ENCODE results near the gene ZNF324. TPM values are rescaled to one million over a fixed set of nuclear protein-coding genes. Genes with fewer than 3 reads are reported as not detected.

Gene ZNF324
- total and polyA plus RNA-seq, 9 of the 15 experiments (the other 6 are each of a cell fraction or from before 2014, with no cell fraction given) = 0.92 to 16.4 (median 5.3) TPM

DNA sequence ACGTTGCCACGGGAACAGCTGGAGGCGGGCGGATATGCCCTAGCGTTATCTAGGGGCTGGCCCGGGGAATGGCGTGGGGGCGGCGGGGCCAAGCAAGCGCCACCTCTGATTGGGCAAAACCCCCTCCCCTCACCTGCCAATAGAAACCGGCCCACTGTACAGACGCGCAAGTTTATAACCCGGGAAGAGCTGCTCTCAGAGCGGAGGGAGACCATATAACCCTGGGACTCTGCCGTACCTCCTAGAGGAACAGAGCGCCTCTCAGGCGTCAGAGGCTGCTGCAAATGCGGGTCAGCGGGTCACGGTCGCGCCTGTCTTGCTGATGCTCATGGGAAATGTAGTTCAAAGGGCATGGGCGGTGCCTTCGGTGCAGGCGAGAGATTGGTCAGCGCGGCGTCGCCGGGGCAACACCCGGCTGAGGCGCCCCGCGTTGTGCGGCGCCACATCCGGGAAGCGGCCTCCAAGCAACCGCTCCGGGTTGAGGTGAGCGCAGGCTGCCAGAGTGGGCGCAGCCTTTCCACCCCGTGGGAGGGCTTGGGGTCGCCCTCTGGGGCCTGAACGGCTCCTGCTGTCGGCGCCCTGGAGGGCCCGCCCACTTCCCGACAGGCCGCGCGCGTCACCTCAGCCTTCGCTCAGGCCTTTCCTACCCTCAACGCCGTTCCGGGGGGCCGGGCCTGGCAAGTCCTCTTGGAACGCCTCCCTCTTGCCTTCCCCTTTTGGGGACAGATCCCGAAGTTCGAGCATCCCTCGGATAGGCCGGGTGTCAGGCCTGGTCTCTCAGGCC, 9.0 kb downstream of the ZNF324 start, which contains the start of gene ZNF446 (continued):
- peak; percentile 91 for TF ChIP-seq GABPB1 (CRISPR knock-in tag; IDR thresholded peaks at IDR 0.05)
- TF ChIP-seq RBM14 (IDR thresholded peaks at IDR 0.05; ENCODE audit: borderline replicate concordance, insufficient read depth, low read depth, low read length) = no peak
- TF ChIP-seq GTF2E2 (tag; IDR thresholded peaks at IDR 0.05) = peak; percentile 60; the same call in 1 of the 2 replicates
- peak; percentile 66 for TF ChIP-seq RBM25 (IDR thresholded peaks at IDR 0.05; ENCODE audit: low read depth, low read length, severe bottlenecking)
- TF ChIP-seq POLR2G (IDR thresholded peaks at IDR 0.05; ENCODE audit: low read depth, low read length) = peak; percentile 92
- TF ChIP-seq, protein P1, sequence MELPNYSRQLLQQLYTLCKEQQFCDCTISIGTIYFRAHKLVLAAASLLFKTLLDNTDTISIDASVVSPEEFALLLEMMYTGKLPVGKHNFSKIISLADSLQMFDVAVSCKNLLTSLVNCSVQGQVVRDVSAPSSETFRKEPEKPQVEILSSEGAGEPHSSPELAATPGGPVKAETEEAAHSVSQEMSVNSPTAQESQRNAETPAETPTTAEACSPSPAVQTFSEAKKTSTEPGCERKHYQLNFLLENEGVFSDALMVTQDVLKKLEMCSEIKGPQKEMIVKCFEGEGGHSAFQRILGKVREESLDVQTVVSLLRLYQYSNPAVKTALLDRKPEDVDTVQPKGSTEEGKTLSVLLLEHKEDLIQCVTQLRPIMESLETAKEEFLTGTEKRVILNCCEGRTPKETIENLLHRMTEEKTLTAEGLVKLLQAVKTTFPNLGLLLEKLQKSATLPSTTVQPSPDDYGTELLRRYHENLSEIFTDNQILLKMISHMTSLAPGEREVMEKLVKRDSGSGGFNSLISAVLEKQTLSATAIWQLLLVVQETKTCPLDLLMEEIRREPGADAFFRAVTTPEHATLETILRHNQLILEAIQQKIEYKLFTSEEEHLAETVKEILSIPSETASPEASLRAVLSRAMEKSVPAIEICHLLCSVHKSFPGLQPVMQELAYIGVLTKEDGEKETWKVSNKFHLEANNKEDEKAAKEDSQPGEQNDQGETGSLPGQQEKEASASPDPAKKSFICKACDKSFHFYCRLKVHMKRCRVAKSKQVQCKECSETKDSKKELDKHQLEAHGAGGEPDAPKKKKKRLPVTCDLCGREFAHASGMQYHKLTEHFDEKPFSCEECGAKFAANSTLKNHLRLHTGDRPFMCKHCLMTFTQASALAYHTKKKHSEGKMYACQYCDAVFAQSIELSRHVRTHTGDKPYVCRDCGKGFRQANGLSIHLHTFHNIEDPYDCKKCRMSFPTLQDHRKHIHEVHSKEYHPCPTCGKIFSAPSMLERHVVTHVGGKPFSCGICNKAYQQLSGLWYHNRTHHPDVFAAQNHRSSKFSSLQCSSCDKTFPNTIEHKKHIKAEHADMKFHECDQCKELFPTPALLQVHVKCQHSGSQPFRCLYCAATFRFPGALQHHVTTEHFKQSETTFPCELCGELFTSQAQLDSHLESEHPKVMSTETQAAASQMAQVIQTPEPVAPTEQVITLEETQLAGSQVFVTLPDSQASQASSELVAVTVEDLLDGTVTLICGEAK (IDR thresholded peaks at IDR 0.05) = peak; percentile 90
- TF ChIP-seq, protein P1 (CRISPR knock-in tag; IDR thresholded peaks at IDR 0.05) = no peak
- TF ChIP-seq, protein P2, sequence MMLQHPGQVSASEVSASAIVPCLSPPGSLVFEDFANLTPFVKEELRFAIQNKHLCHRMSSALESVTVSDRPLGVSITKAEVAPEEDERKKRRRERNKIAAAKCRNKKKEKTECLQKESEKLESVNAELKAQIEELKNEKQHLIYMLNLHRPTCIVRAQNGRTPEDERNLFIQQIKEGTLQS (IDR thresholded peaks at IDR 0.05) = no peak; the same call in 1 of the 2 replicates
- TF ChIP-seq, protein P2 (CRISPR knock-in tag; conservative IDR thresholded peaks at IDR 0.05) = peak; percentile 83
- peak; percentile 33 for TF ChIP-seq SETDB1 (IDR thresholded peaks at IDR 0.05; ENCODE audit: low read length)
- TF ChIP-seq, protein P3, sequence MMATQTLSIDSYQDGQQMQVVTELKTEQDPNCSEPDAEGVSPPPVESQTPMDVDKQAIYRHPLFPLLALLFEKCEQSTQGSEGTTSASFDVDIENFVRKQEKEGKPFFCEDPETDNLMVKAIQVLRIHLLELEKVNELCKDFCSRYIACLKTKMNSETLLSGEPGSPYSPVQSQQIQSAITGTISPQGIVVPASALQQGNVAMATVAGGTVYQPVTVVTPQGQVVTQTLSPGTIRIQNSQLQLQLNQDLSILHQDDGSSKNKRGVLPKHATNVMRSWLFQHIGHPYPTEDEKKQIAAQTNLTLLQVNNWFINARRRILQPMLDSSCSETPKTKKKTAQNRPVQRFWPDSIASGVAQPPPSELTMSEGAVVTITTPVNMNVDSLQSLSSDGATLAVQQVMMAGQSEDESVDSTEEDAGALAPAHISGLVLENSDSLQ (IDR thresholded peaks at IDR 0.05) = peak; percentile 63
- TF ChIP-seq DMBX1 (CRISPR knock-in tag; IDR thresholded peaks at IDR 0.05; ENCODE audit: borderline replicate concordance) = no peak
- TF ChIP-seq PHF20 (IDR thresholded peaks at IDR 0.05; ENCODE audit: partially characterized antibody) = peak; percentile 30
- TF ChIP-seq ZNF12 (CRISPR knock-in tag; IDR thresholded peaks at IDR 0.05) = peak; percentile 50; the same call in 1 of the 2 replicates
- TF ChIP-seq ELF1 (tag; IDR thresholded peaks at IDR 0.05) = peak; percentile 86
- TF ChIP-seq CREB1 (IDR thresholded peaks at IDR 0.05) = peak; percentile 83
- peak; percentile 73 for TF ChIP-seq CREB1 (CRISPR knock-in tag; IDR thresholded peaks at IDR 0.05)
- TF ChIP-seq POLR2A (conservative IDR thresholded peaks at IDR 0.05) = peak; percentile 79

All from K562 (cell line).